Neural cell (in vitro differentiated cells): ENCODE data around the gene ZNF785. TPM values are rescaled to one million over a fixed set of nuclear protein-coding genes. Genes with fewer than 3 reads are reported as not detected.

Source experiments
- H2AFZ ChIP-seq: fragments of 200-600, 300-800 bp; sonication (generic), shearing (Covaris generic); 2 replicates; pipeline ENCODE4 v1.6.0; 2014; ENCODE audit warnings: low read depth, mild to moderate bottlenecking, antibody characterized with exemption, low read length, moderate library complexity
- H3F3A ChIP-seq: fragments of 200-600 bp; shearing (Covaris generic); 2 replicates; pipeline ENCODE4 v1.6.1; 2016; ENCODE audit warnings: mild to moderate bottlenecking, moderate library complexity, mixed read lengths, antibody characterized with exemption, low read length; ENCODE audit not compliant: insufficient read depth, poor library complexity, severe bottlenecking
- H3K27ac ChIP-seq: fragments of 200-600, 300-800 bp; sonication (generic), shearing (Covaris generic); 2 replicates; pipeline ENCODE4 v1.5.1; 2014; ENCODE audit warnings: mild to moderate bottlenecking, low read length, moderate library complexity
- H3K27me3 ChIP-seq: fragments of 300-800, 200-600 bp; sonication (generic), shearing (Covaris generic); 2 replicates; pipeline ENCODE4 v1.6.0; 2014; ENCODE audit warnings: mild to moderate bottlenecking, low read depth, low read length, moderate library complexity; ENCODE audit not compliant: insufficient read depth
- H3K36me3 ChIP-seq: fragments of 300-800, 200-600 bp; sonication (generic), shearing (Covaris generic); 2 replicates; pipeline ENCODE4 v1.5.1; 2014; ENCODE audit warnings: mild to moderate bottlenecking, antibody characterized with exemption, low read length, moderate library complexity; ENCODE audit not compliant: insufficient read depth
- H3K4me2 ChIP-seq: fragments of 300-800, 200-600 bp; sonication (generic), shearing (Covaris generic); 2 replicates; pipeline ENCODE4 v1.6.0; 2014; ENCODE audit warnings: mild to moderate bottlenecking, low read length
- H3K4me3 ChIP-seq: fragments of 300-800, 200-600 bp; sonication (generic), shearing (Covaris generic); 2 replicates; pipeline ENCODE4 v1.5.1; 2014; ENCODE audit warnings: mild to moderate bottlenecking, low read length, moderate library complexity
- H3K79me2 ChIP-seq: fragments of 200-600 bp; shearing (Covaris generic); replicated peaks from 2 replicates; pipeline ENCODE4 v1.6.0; 2014; ENCODE audit warnings: mild to moderate bottlenecking, low read length, moderate library complexity; ENCODE audit not compliant: insufficient read depth
- H3K9ac ChIP-seq: fragments of 300-800, 200-600 bp; sonication (generic), shearing (Covaris generic); 2 replicates; pipeline ENCODE4 v1.6.1; 2016; ENCODE audit warnings: mild to moderate bottlenecking, low read length, mixed read lengths
- H3K9me2 ChIP-seq: fragments of 200-600 bp; shearing (Covaris generic); 2 replicates; pipeline ENCODE4 v1.6.1; 2016; ENCODE audit warnings: mild to moderate bottlenecking, low read length, mixed read lengths; ENCODE audit not compliant: insufficient read depth
- H3K9me3 ChIP-seq: fragments of 200-600, 300-800 bp; sonication (generic), shearing (Covaris generic); 2 replicates; pipeline ENCODE4 v1.6.1; 2016; ENCODE audit warnings: mild to moderate bottlenecking, mixed run types, low read length, moderate library complexity, mixed read lengths
- H4K20me1 ChIP-seq: fragments of 200-600 bp; shearing (Covaris generic); 2 replicates; pipeline ENCODE4 v1.6.1; 2016; ENCODE audit warnings: mild to moderate bottlenecking, mixed run types; ENCODE audit not compliant: insufficient read depth
- CTCF ChIP-seq: fragments of 450-650 bp; IDR thresholded peaks from 2 replicates; pipeline ENCODE4 v1.5.1; 2014; ENCODE audit warnings: antibody characterized with exemption, mild to moderate bottlenecking, moderate library complexity; ENCODE audit not compliant: poor library complexity, severe bottlenecking
- EP300 ChIP-seq: fragments of 450-650 bp; conservative IDR thresholded peaks from 2 replicates; pipeline ENCODE4 v1.6.1; 2014; ENCODE audit warnings: antibody characterized with exemption, mild to moderate bottlenecking, moderate library complexity; ENCODE audit not compliant: poor library complexity, severe bottlenecking
- EZH2 ChIP-seq: fragments of 200-600, 300-800 bp; shearing (Covaris generic), sonication (generic); IDR thresholded peaks from 2 replicates; pipeline ENCODE4 v1.6.1; 2014; ENCODE audit warnings: antibody characterized with exemption, low read length, borderline replicate concordance, mild to moderate bottlenecking; ENCODE audit not compliant: insufficient read depth, poor library complexity, severe bottlenecking
- MXI1 ChIP-seq: fragments of 450-650 bp; conservative IDR thresholded peaks from 2 replicates; pipeline ENCODE4 v1.6.1; 2014; ENCODE audit warnings: antibody characterized with exemption, mild to moderate bottlenecking; ENCODE audit not compliant: poor library complexity, severe bottlenecking
- POLR2AphosphoS5 ChIP-seq: IDR thresholded peaks from 2 replicates; pipeline ENCODE4 v1.6.1; 2012
- RAD21 ChIP-seq: fragments of 450-650 bp; conservative IDR thresholded peaks from 2 replicates; pipeline ENCODE4 v1.6.1; 2014; ENCODE audit warnings: antibody characterized with exemption, mild to moderate bottlenecking, moderate library complexity
- REST ChIP-seq: IDR thresholded peaks from 2 replicates; pipeline ENCODE4 v1.6.1; 2012; ENCODE audit warnings: borderline replicate concordance
- SMC3 ChIP-seq: fragments of 450-650 bp; conservative IDR thresholded peaks from 2 replicates; pipeline ENCODE4 v1.6.1; 2014; ENCODE audit warnings: antibody characterized with exemption, mild to moderate bottlenecking, moderate library complexity; ENCODE audit not compliant: poor library complexity
- TAF1 ChIP-seq: IDR thresholded peaks from 2 replicates; pipeline ENCODE4 v1.6.1; 2012; ENCODE audit warnings: low read depth
- polyA plus RNA-seq: library from polyadenylated mRNA; depleted of rRNA; stranded (reverse); fragments of >200 nt; gene quantifications from 2 replicates; pipeline ENCODE4 v1.2.3, GENCODE V29; 2014

Gene ZNF785
- polyA plus RNA-seq, 1 donor from 2014 or later, result 26.4 TPM

- no peaks in the 10 kb centered on the region for H3K27me3 ChIP-seq
- H3F3A ChIP-seq, result no peaks in the 10 kb centered on the region
- no peak overlapping the region for H2AFZ ChIP-seq
- no peak overlapping the region for H3K4me3 ChIP-seq
- no peak for TF ChIP-seq CTCF
- no peak for TF ChIP-seq RAD21
- TF ChIP-seq EZH2, result no peak
- no peak for TF ChIP-seq TAF1
- TF ChIP-seq SMC3, result no peak
- no peak for TF ChIP-seq MXI1
- no peak for TF ChIP-seq POLR2AphosphoS5
- TF ChIP-seq EP300, result no peak
- no peak for TF ChIP-seq REST
- no peaks in the 10 kb centered on the region for H4K20me1 ChIP-seq
- no peak overlapping the region for H3K4me2 ChIP-seq
- no peak overlapping the region for H3K9ac ChIP-seq
- H3K27ac ChIP-seq, result no peak overlapping the region
- no peaks in the 10 kb centered on the region for H3K9me3 ChIP-seq
- no peaks in the 10 kb centered on the region for H3K36me3 ChIP-seq
- H3K79me2 ChIP-seq, result no peaks in the 10 kb centered on the region
- H3K9me2 ChIP-seq, result no peaks in the 10 kb centered on the region
Observed at GRCh38 chr16:30582611-30583340, 2.7 kb downstream of the ZNF785 start.

GRCh38 chr16:30581457-30581856 is 4.0 kb downstream of the ZNF785 start:
- no peaks in the 10 kb centered on the region for H3F3A ChIP-seq
- H3K4me2 ChIP-seq, result no peak overlapping the region
- H2AFZ ChIP-seq, result no peak overlapping the region
- H3K9me3 ChIP-seq, result no peaks in the 10 kb centered on the region
- no peaks in the 10 kb centered on the region for H4K20me1 ChIP-seq
- H3K9ac ChIP-seq, result no peak overlapping the region
- no peaks in the 10 kb centered on the region for H3K36me3 ChIP-seq
- H3K79me2 ChIP-seq, result no peaks in the 10 kb centered on the region
- H3K27me3 ChIP-seq, result no peaks in the 10 kb centered on the region
- no peaks in the 10 kb centered on the region for H3K9me2 ChIP-seq
- no peak overlapping the region for H3K27ac ChIP-seq
- no peak overlapping the region for H3K4me3 ChIP-seq
- TF ChIP-seq SMC3 (no peak), EP300 (no peak), POLR2AphosphoS5 (no peak), CTCF (no peak), EZH2 (no peak), MXI1 (no peak), REST (no peak), TAF1 (no peak), RAD21 (no peak)
